ENCODE data around the gene GREB1.

- TF ChIP-seq CTCF (conservative IDR thresholded peaks at IDR 0.05; ENCODE audit: low read depth, low read length) (no peak), EZH2 (IDR thresholded peaks at IDR 0.05; ENCODE audit: low read length, unreplicated experiment) (no peak)
Observed at GRCh38 chr2:11636593-11637295, 102.9 kb downstream of the GREB1 start.
